Skeletal muscle tissue (tissue), 4 donors: ENCODE data around the gene RGS4. TPM values are rescaled to one million over a fixed set of nuclear protein-coding genes. Genes with fewer than 3 reads are reported as not detected.

ENCODE experiments used
- H3K27ac ChIP-seq: one replicate; pipeline ENCODE4 v1.7.0; 2013; ENCODE audit warnings: mild to moderate bottlenecking, low read depth, low read length, inconsistent platforms
- H3K27me3 ChIP-seq, 3 donors: one replicate each; pipeline ENCODE4 v1.7.0; 2013; ENCODE audit warnings: low read length in 3 of 3; ENCODE audit not compliant: control insufficient read depth in 3 of 3, insufficient read depth in 3 of 3
- H3K36me3 ChIP-seq, 3 donors: one replicate each; pipeline ENCODE4 v1.7.0; 2013; ENCODE audit warnings: low read length in 3 of 3; ENCODE audit not compliant: control insufficient read depth in 3 of 3, insufficient read depth in 3 of 3
- H3K4me1 ChIP-seq, 3 donors: one replicate each; pipeline ENCODE4 v1.7.0; 2013; ENCODE audit warnings: low read length in 3 of 3, mild to moderate bottlenecking in 3 of 3; ENCODE audit not compliant: control insufficient read depth in 3 of 3, insufficient read depth in 3 of 3
- H3K4me3 ChIP-seq, 3 donors: one replicate each; pipeline ENCODE4 v1.7.0; 2013; ENCODE audit warnings: low read length in 3 of 3
- H3K9ac ChIP-seq, 3 donors: one replicate each; pipeline ENCODE4 v1.7.0; 2013; ENCODE audit warnings: low read length in 3 of 3, mild to moderate bottlenecking in 3 of 3, moderate library complexity in 2 of 3, low read depth in 1 of 3
- H3K9me3 ChIP-seq, 3 donors: one replicate each; pipeline ENCODE4 v1.7.0; 2013; ENCODE audit warnings: low read length in 3 of 3; ENCODE audit not compliant: control insufficient read depth in 3 of 3
- total RNA-seq: library from RNA; depleted of rRNA; stranded (reverse); fragments of >200 nt; gene quantifications from one replicate; pipeline ENCODE4 v1.2.3, GENCODE V29; 2014
- donor health status: Osteomylitis.

RGS4 gene
- total RNA-seq, 1 donor from 2014 or later = 3.7 TPM

DNA sequence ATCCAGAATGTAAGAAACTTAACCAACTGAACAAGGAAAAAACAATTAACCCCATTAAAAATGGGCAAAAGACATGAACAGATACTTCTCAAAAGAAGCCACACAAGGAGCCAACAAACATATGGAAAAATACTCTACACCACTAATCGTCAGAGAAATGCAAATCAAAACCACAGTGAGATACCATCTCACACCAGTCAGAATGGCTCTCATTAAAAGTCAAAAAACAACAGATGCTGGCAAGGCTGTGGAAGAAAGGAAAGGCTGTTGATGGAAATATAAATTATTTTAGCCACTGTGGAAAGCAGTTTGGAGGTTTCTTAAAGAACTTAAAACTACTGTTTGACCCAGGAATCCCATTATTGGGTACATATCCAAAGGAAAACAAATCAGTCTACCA is 51.2 kb downstream of the RGS4 start:
- no peaks in the 10 kb centered on the region for H3K9me3 ChIP-seq
- no peaks in the 10 kb centered on the region for H3K36me3 ChIP-seq
- no peaks in the 10 kb centered on the region for H3K4me1 ChIP-seq
- H3K9ac ChIP-seq = no peak overlapping the region
- H3K27ac ChIP-seq = no peak overlapping the region
- no peak overlapping the region for H3K4me3 ChIP-seq
- no peaks in the 10 kb centered on the region for H3K27me3 ChIP-seq

DNA sequence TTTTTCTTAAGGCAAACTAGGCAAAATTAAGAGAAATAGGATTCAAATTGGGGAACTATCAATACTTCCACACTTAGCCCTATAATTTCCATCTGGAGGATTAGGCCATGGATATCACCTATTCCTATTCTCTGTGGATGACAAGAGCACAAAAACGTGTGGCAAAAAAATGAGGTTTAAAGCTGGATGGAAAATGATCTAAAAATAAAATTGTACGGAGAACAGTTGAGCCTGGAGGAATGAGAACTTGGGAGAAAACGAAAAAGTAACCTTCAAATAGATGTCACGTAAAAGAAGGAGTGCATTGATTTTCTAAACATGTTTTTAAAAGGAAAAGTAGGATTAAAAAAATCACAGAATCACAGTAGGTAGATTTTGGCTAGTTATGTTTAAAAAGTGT is 55.7 kb downstream of the RGS4 start:
- Histone ChIP-seq H3K27me3 (no peaks in the 10 kb centered on the region), H3K9me3 (no peaks in the 10 kb centered on the region), H3K4me3 (no peak overlapping the region), H3K9ac (no peak overlapping the region), H3K4me1 (no peaks in the 10 kb centered on the region), H3K27ac (no peak overlapping the region), H3K36me3 (no peaks in the 10 kb centered on the region)

Other genes with a start within 250 kb of the RGS4 start
- 3.1 TPM for gene CCDC190, start 208.2 kb upstream of the RGS4 start, total RNA-seq
- 7.8 TPM for gene RGS5, start 133.6 kb downstream of the RGS4 start, total RNA-seq